GM23338 (cell line): ENCODE measurements around the gene IKBKE. TPM values are rescaled to one million over a fixed set of nuclear protein-coding genes. Genes with fewer than 3 reads are reported as not detected.

Experiments used
- ATAC-seq: fragments of 200-7000 bp; cut with Tn5 transposase; 3 replicates; pipeline ENCODE4 v1.9.1; 2020
- DNase-seq: peaks from one replicate; pipeline ENCODE4 v3.0.0-alpha.2; 2015; ENCODE audit warnings: low spot score
- H2AFZ ChIP-seq: fragments of 200-600 bp; sonication (generic); 2 replicates; pipeline ENCODE4 v1.8.0; 2016; ENCODE audit warnings: antibody characterized with exemption, mild to moderate bottlenecking, moderate library complexity
- H3F3A ChIP-seq: fragments of 200-600 bp; sonication (generic); replicated peaks from 2 replicates; pipeline ENCODE4 v1.8.0; 2017; ENCODE audit warnings: antibody characterized with exemption, mixed run types, low read depth
- H3K27ac ChIP-seq: fragments of 200-600 bp; sonication (generic); 2 replicates; pipeline ENCODE4 v1.6.1; 2016; ENCODE audit warnings: low read depth
- H3K27me3 ChIP-seq: fragments of 200-600 bp; sonication (generic); 2 replicates; pipeline ENCODE4 v1.8.0; 2016; ENCODE audit warnings: mild to moderate bottlenecking, mixed run types, moderate library complexity; ENCODE audit not compliant: insufficient read depth
- H3K36me3 ChIP-seq: fragments of 200-600 bp; sonication (generic); 2 replicates; pipeline ENCODE4 v1.8.0; 2016; ENCODE audit warnings: mild to moderate bottlenecking; ENCODE audit not compliant: insufficient read depth
- H3K4me1 ChIP-seq: fragments of 200-600 bp; sonication (generic); 2 replicates; pipeline ENCODE4 v1.8.0; 2016; ENCODE audit warnings: mild to moderate bottlenecking, moderate library complexity; ENCODE audit not compliant: insufficient read depth
- H3K4me2 ChIP-seq: fragments of 200-600 bp; sonication (generic); 2 replicates; pipeline ENCODE4 v1.7.1; 2017; ENCODE audit warnings: mixed run types
- H3K4me3 ChIP-seq: fragments of 200-600 bp; sonication (generic); 2 replicates; pipeline ENCODE4 v1.6.1; 2016; ENCODE audit warnings: mixed run types
- H3K79me2 ChIP-seq: fragments of 200-600 bp; sonication (generic); replicated peaks from 2 replicates; pipeline ENCODE4 v1.8.0; 2017; ENCODE audit warnings: mild to moderate bottlenecking; ENCODE audit not compliant: insufficient read depth
- H3K9me2 ChIP-seq: fragments of 200-600 bp; sonication (generic); 2 replicates; pipeline ENCODE4 v1.8.0; 2017; ENCODE audit not compliant: insufficient read depth
- H4K20me1 ChIP-seq: fragments of 200-600 bp; sonication (generic); replicated peaks from 2 replicates; pipeline ENCODE4 v1.8.0; 2017; ENCODE audit warnings: mild to moderate bottlenecking; ENCODE audit not compliant: insufficient read depth
- H3K27ac Mint-ChIP-seq: 2 replicates; pipeline ENCODE4 v1.8.0; 2020; ENCODE audit warnings: inconsistent platforms, mild to moderate bottlenecking, moderate library complexity, mixed read lengths
- H3K27me3 Mint-ChIP-seq: 3 replicates; pipeline ENCODE4 v1.8.0; 2022; ENCODE audit warnings: low read depth, mild to moderate bottlenecking, moderate library complexity, mixed read lengths, inconsistent platforms; ENCODE audit not compliant: insufficient read depth, poor library complexity
- H3K36me3 Mint-ChIP-seq: 3 replicates; pipeline ENCODE4 v1.8.0; 2021; ENCODE audit warnings: low read depth, mild to moderate bottlenecking, inconsistent platforms, moderate library complexity, mixed read lengths
- H3K4me1 Mint-ChIP-seq: 3 replicates; pipeline ENCODE4 v1.8.0; 2020; ENCODE audit warnings: mild to moderate bottlenecking, inconsistent platforms, mixed read lengths
- H3K4me3 Mint-ChIP-seq: 3 replicates; pipeline ENCODE4 v1.8.0; 2021; ENCODE audit warnings: moderate library complexity, mild to moderate bottlenecking, inconsistent platforms, mixed read lengths
- H3K9me3 Mint-ChIP-seq: 3 replicates; pipeline ENCODE4 v1.8.0; 2020; ENCODE audit warnings: moderate library complexity, mild to moderate bottlenecking, inconsistent platforms, mixed read lengths
- CREB1 ChIP-seq: fragments of 250-450 bp; sonication (Bioruptor Pico); IDR thresholded peaks from 2 replicates; pipeline ENCODE4 v1.5.0; 2020; ENCODE audit warnings: low read depth, mild to moderate bottlenecking, moderate library complexity
- EZH2 ChIP-seq: fragments of 200-600 bp; sonication (generic); IDR thresholded peaks from one replicate; pipeline ENCODE4 v1.8.0; 2017; ENCODE audit warnings: antibody characterized with exemption, mild to moderate bottlenecking, low read depth; ENCODE audit not compliant: unreplicated experiment
- EZH2phosphoT487 ChIP-seq: fragments of 200-600 bp; sonication (generic); IDR thresholded peaks from one replicate; pipeline ENCODE4 v1.8.1; 2018; ENCODE audit warnings: antibody characterized with exemption; ENCODE audit not compliant: unreplicated experiment
- JUNB ChIP-seq: IDR thresholded peaks from one replicate; pipeline ENCODE4 v1.6.1; 2016; ENCODE audit warnings: antibody characterized with exemption; ENCODE audit not compliant: unreplicated experiment
- NANOG ChIP-seq: IDR thresholded peaks from 2 replicates; pipeline ENCODE4 v1.6.1; 2016; ENCODE audit warnings: antibody characterized with exemption, borderline replicate concordance
- POLR2AphosphoS5 ChIP-seq: IDR thresholded peaks from 2 replicates; pipeline ENCODE4 v1.6.1; 2016; ENCODE audit warnings: antibody characterized with exemption, low read depth
- REST ChIP-seq: IDR thresholded peaks from one replicate; pipeline ENCODE4 v1.6.1; 2018; ENCODE audit warnings: antibody characterized with exemption; ENCODE audit not compliant: unreplicated experiment
- STAT1 ChIP-seq: IDR thresholded peaks from one replicate; pipeline ENCODE4 v1.6.1; 2016; ENCODE audit warnings: antibody characterized with exemption; ENCODE audit not compliant: unreplicated experiment
- ZNF114 ChIP-seq: fragments of 250-450 bp; sonication (Bioruptor Pico); IDR thresholded peaks from 2 replicates; pipeline ENCODE4 v1.5.0; 2020; ENCODE audit warnings: mild to moderate bottlenecking, moderate library complexity
- ZNF462 ChIP-seq: fragments of 250-450 bp; sonication (Bioruptor Pico); IDR thresholded peaks from 2 replicates; pipeline ENCODE4 v1.5.0; 2020; ENCODE audit warnings: mild to moderate bottlenecking, moderate library complexity
- polyA plus RNA-seq: library from polyadenylated mRNA; unstranded; fragments of >200 nt; fragmentation: Nextera tagmentation; extraction: Ambion mirVana; gene quantifications from 2 replicates; pipeline ENCODE4 v1.2.1, GENCODE V29; 2016
- total RNA-seq: library from RNA; depleted of rRNA; stranded (reverse); fragments of >200 nt; shearing (Covaris generic); gene quantifications from 2 replicates; pipeline ENCODE4 v1.2.3, GENCODE V29; 2014
- TF ChIP-seq, protein P1 (sequence below): IDR thresholded peaks from 2 replicates; pipeline ENCODE4 v1.6.1; 2016; ENCODE audit warnings: antibody characterized with exemption
- TF ChIP-seq, protein P2 (sequence below), 2 experiments: fragments of 200-600 bp in 1 of 2; sonication (generic) in 1 of 2; conservative IDR thresholded peaks; 2 replicates each; pipeline versions ENCODE4 v1.5.1 to v1.6.1; 2016 to 2017; ENCODE audit warnings: antibody characterized with exemption in 2 of 2, low read depth in 2 of 2, mild to moderate bottlenecking in 2 of 2, moderate library complexity in 1 of 2

IKBKE gene
- total and polyA plus RNA-seq, 2 experiments from 2014 or later, result 4.8 to 11.1 TPM

- Histone ChIP-seq H3K4me3 (no peak overlapping the region), H3K27ac (no peak overlapping the region), H3K4me1 (no peaks in the 10 kb centered on the region; the same call in 1 of the 2 replicates), H2AFZ (no peak overlapping the region), H3K4me2 (no peak overlapping the region), H4K20me1 (no peaks in the 10 kb centered on the region; the same call in 1 of the 2 replicates), H3K79me2 (no peaks in the 10 kb centered on the region), H3K27me3 (no peaks in the 10 kb centered on the region), H3K9me2 (no peaks in the 10 kb centered on the region), H3F3A (no peaks in the 10 kb centered on the region), H3K36me3 (peaks cover 4% of the 10 kb centered on the region; the same call in 1 of the 2 replicates)
- Mint-ChIP-seq H3K4me1 (peaks cover 14% of the 10 kb centered on the region), H3K36me3 (peaks cover 10% of the 10 kb centered on the region; the same call in 1 of the 3 replicates), H3K27ac (no peak overlapping the region), H3K9me3 (no peaks in the 10 kb centered on the region), H3K27me3 (peaks cover 2% of the 10 kb centered on the region), H3K4me3 (no peak overlapping the region)
- DNase-seq (no peak), ATAC-seq (no peak)
- TF ChIP-seq EZH2, result no peak
- TF ChIP-seq, protein P1, sequence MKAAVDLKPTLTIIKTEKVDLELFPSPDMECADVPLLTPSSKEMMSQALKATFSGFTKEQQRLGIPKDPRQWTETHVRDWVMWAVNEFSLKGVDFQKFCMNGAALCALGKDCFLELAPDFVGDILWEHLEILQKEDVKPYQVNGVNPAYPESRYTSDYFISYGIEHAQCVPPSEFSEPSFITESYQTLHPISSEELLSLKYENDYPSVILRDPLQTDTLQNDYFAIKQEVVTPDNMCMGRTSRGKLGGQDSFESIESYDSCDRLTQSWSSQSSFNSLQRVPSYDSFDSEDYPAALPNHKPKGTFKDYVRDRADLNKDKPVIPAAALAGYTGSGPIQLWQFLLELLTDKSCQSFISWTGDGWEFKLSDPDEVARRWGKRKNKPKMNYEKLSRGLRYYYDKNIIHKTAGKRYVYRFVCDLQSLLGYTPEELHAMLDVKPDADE, result no peak
- TF ChIP-seq NANOG, result no peak
- no peak for TF ChIP-seq POLR2AphosphoS5
- TF ChIP-seq JUNB, result no peak
- TF ChIP-seq CREB1 (CRISPR knock-in tag), result no peak
- no peak for TF ChIP-seq ZNF114 (CRISPR knock-in tag)
- TF ChIP-seq, protein P2, sequence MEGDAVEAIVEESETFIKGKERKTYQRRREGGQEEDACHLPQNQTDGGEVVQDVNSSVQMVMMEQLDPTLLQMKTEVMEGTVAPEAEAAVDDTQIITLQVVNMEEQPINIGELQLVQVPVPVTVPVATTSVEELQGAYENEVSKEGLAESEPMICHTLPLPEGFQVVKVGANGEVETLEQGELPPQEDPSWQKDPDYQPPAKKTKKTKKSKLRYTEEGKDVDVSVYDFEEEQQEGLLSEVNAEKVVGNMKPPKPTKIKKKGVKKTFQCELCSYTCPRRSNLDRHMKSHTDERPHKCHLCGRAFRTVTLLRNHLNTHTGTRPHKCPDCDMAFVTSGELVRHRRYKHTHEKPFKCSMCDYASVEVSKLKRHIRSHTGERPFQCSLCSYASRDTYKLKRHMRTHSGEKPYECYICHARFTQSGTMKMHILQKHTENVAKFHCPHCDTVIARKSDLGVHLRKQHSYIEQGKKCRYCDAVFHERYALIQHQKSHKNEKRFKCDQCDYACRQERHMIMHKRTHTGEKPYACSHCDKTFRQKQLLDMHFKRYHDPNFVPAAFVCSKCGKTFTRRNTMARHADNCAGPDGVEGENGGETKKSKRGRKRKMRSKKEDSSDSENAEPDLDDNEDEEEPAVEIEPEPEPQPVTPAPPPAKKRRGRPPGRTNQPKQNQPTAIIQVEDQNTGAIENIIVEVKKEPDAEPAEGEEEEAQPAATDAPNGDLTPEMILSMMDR (conservative IDR thresholded peaks at IDR 0.05; ENCODE audit: low read depth in 2 of 2), result no peak
- no peak for TF ChIP-seq EZH2phosphoT487
- TF ChIP-seq REST, result no peak
- no peak for TF ChIP-seq ZNF462 (CRISPR knock-in tag)
- TF ChIP-seq STAT1, result no peak
These were observed 10.6 kb upstream of the IKBKE start for GRCh38 chr1:206459703-206460102.
